HG03039 (cell line): Measurements from ENCODE around the gene MAP4K4.

Experiments used
- ATAC-seq: cut with Tn5 transposase; IDR thresholded peaks from one replicate; pipeline ENCODE4 v1.9.1; 2021; ENCODE audit warnings: mild to moderate bottlenecking, moderate library complexity; ENCODE audit not compliant: unreplicated experiment

Gene MAP4K4

DNA sequence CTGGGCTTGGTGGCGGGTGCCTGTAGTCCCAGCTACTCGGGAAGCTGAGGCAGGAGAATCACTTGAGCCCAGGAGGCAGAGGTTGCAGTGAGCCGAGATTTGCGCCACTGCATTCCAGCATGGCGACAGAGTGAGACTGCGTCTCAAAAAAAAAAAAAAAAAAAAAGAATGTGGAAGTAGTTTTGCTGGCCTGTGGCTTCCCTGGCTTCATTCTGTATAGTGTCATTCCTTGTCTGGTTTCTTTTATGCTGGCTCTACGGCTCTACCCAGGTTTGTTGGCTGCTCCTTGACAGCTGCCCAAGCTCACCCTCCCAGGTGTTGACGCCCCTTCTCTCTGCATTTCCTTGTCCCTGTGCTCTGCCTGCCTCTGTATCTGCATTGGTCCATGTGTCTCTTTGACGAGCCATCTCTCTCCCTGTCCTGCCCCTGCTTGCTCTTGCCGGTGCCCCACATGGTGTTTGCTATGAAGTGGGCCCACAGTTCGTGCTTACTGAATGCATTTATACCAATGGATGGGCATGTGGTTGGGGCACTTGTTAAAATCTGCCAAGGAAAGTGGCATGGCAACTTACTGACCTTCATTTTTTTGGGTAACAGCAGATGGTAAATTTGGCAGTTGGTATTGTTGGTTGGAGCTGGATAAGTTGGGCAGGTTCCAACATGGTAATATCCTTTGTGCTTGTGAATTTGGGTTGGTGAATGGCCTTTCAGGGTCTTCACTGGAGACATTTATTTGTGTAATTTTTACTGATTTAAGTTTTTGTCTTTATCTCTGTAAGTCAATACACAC lies 113.9 kb downstream of the MAP4K4 start:
- ATAC-seq = no peak

DNA sequence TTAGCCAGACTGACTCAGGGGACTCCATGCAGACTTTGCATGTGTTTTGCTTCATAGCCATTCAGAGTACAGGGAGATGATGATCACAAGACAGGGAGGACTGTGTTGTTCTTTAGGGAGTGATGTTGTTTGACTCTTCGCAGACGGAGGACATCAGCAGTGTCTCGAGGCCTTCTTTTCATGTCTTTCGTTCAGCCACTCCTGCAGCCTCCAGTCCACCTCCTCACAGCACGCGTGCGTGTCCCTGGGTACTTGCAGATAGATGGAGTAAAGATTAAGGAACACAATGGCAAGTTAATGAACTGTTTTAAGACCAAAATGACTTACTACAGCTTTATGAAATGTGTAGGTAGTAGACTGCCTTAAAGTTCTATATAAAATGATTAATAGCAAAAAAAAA lies 114.7 kb downstream of the MAP4K4 start:
- no peak for ATAC-seq

DNA sequence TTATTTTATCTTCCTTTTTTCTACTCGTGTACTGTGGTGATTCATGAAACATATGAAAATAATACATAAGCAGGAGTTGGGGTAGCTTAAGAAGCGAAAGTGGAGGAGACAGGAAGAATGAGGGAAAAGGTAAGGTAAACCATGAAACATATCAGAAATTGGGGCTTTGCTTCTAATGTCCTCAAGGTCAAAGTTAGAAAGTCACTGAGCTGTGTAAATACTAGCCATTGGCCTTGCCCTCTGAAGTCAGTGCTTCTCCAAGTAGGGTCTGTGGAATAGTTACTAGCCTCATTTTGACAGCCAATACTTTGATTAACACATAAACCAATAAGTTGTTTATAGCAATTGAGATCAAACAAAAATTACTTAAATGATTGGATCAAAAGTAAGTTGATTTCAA lies 117.2 kb downstream of the MAP4K4 start:
- no peak for ATAC-seq

DNA sequence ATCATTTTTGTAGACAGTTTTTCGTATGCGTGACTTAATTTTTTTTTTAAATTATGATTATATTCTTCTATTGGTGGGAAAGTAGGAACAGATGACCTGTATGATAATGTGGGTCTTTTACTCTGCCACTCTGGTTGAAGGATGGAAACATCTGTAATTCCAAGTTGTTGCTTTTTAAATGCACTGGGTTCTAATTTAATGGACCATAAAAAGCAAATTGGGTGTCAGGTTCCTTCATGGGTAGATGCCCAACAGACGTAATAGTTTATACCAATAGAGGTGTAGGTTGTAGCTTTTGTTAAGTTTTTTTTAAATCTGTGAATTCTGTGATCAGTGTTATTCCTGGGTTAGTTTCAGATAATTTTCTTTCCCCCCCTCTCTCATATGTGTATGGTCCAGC lies 117.6 kb downstream of the MAP4K4 start:
- no peak for ATAC-seq

DNA sequence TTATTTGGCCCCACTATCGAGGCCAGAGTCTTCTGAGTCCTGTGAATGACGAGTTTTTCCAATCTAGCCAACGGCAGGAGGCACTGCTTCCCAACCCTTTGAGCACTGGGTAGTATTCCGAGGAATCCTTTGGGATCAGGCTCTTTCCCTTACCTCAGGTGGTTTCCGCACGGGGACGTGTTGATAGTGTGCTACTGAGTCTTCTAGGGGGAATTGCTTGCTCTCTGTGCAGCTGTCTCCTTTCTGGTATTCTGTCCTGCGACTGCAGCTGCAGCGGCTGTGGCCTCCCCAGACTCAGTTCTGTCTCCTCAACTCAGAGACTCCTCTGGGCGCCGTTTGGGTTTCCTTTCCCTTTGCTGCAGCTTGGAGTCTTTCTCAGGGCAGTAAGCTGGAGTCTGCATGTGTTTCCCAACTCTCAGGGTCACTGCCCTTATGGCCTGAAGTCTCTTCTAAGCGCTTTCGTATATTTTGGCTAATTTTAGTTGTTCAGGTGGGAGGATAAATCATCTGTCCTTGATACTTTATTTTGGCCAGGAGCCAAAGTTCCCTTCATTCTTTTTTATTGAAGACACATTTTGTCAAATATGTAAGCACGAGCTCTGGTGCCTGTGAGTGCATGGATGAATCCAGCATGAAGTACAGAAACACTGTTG lies 118.4 kb downstream of the MAP4K4 start:
- no peak for ATAC-seq

DNA sequence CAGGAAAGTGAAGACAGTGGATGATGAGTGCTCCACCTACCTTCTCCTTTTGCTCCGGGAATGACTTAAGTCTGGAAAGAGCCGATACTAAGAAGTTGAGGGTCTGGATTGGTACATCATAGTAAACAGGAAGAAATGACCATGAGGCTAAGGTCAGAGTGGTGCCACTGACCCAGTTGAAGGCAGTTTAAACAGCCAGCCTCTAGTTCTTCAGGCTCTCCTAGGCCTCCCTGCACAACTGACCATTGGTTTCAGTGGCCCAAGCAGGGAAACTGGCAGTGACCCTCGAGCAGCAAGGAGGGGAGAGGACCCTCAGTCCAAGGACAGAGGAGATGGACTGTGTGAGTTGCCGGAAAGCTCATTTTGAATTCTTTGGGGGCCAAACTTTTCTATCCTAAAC lies 119.1 kb downstream of the MAP4K4 start:
- no peak for ATAC-seq

DNA sequence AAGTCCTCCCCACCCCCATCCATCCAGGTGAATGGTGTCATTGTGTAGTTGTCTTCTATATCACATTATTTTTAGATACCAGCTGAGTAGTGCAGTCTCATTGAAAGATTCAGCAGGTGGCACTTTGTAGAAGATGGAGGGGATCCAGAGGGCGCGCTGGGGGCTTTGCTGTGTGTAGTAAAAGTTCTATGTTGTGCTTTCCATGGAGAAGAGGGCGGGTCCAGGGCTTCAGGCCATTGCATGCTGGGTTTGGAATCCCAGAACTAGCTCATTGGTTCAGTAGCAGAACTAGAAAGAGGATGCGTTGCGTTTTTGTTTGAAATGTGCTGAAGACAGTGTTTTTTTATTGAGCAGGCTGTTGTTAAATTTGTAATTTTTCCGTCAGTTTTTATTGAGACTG lies 120.0 kb downstream of the MAP4K4 start:
- no peak for ATAC-seq

DNA sequence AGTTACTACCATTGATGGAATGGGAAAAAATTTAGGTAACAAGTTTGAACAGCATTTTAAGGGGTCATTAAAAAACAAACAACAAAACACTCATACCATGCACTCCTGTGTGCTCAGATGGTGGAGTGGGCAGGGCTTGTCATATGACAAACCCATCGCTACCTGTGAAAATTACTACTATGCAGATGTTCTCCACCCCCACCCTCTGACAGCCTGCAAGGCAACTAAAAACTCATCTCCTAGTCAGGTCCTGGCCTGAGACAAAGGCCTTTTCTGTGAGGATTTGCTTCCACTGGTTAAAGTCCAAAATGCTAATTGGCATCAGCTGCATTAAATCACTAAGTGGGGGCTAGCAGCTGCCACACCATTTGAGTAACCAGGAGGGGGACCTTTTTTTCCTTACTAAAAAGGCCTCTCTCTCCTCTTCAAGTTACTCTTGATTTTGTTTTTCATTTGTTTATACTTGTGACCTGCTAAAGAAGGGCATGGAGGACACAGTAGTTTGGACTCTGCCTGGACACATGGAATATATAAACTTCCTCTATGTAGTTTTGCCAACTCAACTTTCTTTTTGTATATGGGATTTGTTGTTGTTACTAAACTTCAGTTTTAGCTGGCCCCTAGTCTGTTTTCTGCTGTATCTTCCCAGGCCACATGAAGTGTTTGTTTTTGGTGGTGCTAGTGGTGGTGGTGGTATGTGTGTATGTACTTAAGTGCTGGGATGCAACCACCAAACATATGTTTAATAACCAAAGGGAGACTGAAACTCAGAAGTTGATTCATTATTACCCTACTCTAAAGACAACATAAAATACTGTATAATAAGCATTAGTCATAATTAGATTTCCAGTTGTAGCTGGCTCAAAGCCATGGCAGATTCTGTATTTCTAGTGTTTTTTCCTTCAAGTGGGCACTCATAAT lies 121.3 kb downstream of the MAP4K4 start:
- ATAC-seq = no peak

DNA sequence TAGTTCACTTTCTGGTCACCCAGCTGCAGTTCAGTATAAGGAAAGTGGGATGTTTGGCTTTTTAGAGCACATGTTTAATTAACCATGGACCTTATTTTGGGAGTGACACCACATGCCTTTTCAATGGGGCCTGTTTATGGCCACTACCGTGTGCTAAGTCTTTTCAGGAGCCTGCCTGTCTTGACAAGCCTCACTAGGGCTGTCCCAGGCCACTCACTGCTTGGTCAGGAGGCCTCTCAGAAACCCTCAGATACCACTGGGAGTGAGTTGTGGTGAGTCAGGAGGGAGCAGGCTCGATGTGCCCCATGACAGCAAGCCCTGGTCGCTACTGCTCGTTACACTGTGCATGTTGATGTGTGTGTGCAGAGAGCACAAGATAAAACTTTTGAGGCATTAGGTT lies 123.0 kb downstream of the MAP4K4 start:
- no peak for ATAC-seq

DNA sequence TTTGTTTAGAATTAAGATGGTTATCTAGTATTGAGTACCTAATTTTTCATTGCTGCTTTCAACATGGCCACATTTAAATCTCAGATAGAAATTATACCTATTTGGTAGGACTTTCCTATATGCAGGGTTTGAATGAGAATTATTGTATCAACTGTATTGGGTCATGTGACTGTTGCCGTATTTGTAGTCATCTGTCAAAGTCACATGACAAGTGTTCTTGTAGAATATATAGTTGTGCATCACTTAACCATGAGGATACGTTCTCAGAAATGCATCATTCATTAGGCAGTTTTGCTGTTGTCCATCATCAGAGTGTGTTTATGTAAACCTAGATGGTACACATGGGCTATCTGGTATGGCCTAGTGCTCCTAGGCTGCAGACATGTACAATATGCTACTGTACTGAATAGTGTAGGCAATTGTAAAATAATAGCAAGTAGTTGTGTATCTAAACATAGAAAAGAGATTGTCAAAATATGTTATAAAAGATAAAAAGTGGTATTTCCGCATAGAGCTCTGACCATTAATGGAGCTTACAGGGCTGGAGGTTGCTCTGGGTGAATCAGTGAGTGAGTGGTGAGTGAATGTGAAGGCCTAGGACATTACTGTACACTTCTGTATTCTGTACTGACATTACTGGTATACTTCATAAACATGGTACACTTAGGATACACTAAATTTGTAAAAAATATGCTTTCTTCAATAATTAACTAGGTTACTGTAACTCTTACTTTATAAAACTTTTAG lies 123.7 kb downstream of the MAP4K4 start:
- ATAC-seq = no peak

DNA sequence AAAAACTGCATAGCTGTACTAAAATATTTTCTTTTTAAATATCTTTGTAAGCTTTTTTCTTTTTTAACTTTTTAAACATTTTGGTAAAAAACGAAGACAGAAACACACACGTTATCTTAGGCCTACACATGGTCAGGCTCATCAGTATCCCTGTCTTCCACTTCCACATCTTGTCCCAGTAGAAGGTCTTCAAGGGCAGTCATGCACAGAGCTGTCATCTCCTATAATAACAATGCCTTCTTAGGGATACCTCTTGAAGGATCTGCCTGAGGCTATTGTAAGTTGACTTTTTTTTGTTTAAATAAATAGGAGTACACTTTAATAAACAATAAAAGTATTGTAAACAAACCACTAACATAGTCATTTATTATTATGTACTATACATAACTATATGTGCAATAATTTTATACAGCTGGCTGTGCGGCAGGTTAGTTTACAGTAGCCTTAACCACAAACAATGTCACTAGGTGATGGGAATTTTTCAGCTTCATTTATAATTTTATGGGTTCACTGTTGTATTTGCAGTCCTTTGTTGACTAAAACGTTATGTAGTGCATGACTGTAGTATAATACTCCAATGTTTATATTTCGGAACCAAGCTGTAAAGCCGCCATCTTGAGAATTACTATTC lies 124.4 kb downstream of the MAP4K4 start:
- ATAC-seq = no peak

DNA sequence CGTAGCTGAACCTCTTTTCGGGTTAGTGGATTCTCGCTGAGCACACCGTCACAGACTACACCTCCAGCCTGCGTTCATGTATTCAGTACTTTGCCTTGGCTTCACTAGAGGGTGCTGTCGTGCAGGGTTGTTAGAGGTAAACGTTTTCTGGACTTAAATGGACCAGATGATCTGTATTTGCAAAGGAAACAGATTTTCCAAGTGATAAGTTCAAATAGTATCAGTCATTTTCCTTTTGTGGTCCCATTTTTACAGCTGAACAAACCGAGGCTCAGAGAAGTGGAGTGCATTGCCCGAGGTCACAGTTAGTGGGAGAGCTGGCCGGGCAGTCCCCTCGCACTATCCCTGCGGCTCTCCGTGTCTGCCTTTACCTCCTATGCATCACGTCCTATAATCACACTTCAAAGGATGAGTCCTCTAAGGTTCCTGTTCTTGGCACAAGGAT lies 125.9 kb downstream of the MAP4K4 start:
- ATAC-seq = peak; percentile 75

DNA sequence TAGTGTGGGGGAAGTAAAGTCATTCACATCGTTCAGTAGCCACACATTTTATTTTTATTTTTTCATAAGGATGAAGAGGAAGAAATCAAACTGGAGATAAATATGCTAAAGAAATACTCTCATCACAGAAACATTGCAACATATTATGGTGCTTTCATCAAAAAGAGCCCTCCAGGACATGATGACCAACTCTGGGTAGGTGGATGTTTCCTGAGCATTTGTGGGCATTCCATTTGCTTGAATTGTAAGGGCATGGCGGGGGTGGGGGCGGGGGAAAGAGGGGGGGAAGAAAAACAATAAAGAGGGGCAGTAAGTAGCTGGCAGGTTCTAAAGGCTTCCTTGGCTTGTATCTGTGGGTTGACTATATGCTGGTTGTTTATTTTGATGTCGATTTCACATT lies 126.4 kb downstream of the MAP4K4 start:
- ATAC-seq = no peak

DNA sequence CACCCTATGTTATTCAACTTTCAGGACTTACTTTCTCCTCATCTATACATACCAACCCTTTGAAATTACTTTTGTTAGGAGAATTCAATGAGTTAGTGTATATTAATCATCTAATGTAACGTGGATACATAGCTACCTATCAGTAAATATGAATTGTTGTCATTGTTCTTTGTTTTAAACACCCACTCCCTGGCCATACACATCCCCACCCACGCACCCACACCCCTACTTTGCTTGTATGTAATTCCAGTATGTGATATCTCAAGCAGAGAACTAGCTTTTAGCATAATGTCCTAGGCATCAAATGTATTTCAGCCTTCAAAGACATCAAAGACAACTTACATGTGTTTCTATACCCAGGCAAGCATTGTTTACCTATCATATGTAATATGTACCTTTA lies 129.2 kb downstream of the MAP4K4 start:
- ATAC-seq = no peak

DNA sequence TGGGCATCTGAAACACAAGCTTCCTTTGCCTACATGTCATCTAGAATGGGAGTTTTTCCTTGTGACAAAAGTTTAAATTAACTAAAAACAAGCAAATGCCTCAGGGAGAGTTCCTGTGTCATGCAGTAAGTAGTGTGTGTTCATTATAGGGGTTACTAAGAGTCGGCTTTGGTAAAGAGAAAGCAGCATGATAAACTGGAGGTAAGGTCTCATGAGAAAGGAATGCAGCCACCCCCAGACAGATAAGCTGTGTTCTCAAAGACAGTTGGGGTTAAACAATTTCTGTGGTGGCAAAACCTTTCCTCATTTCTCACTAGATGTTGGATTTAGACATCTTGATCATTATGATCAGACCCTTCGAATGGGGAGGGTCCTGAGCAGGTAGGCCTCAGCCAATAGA lies 129.7 kb downstream of the MAP4K4 start:
- ATAC-seq = no peak

DNA sequence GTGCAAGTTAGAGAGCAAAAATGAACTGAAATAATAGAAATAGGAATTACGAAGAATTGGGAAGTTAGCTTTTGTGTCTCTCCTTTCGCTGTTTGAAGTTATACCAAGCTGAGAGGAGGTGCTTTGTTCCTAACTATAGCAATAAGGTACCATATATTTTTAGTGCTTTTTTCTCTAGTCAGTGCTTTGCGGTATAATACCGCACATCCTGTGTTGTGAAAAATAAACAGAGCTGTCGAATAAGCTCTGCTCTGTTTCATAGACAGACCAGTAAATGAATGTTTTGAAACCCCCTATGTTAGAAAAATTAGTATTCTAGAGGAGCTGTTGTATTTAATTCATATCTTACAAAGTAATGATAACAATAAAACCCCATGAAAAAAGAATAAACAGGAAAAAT lies 130.8 kb downstream of the MAP4K4 start:
- no peak for ATAC-seq

DNA sequence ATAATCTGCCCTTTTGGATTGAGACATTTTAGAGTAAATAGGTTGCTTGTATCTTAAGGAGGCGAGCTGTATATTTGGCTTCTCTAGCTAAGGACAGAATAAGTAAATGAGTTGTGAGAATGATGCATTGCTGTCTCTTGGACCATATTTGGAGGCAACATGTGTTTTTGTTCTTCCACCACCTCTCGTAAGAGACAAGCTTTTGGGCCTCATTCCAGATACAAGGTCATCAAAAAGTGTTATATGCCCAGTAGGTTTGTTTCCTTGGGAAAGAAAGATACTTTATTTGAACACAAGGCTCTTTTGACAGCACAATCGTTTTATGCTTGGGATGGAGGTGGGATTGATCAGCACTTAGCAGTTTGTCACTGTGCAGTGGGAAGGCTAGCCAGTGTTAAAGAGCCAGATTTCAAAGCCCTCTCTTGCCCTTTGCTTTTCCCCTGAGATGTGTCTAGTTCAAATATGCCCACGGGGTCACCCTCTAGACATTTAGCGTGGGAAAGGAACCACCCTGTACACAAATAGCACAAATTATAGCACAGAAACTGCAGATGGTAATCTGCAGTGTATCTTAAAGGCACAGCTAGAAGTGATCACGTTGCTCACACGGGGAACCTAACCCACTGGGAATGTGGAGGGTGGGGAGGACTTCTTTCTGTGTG lies 131.3 kb downstream of the MAP4K4 start:
- ATAC-seq = no peak

DNA sequence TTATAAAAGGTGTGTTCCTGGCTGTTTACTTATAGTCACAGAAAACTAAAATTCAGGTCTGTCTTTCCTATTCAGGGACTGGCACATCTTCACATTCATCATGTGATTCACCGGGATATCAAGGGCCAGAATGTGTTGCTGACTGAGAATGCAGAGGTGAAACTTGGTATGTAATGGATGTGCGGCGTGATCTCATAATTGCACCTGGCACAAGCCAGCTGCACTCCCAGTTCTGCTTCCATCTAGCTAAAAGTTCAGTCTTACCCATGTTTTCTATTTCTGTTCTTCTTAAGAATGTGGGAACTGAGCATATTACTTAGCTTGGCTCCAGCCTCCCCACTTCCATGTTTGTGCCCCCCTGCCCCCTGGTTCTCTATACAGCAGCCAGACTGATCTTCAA lies 131.9 kb downstream of the MAP4K4 start:
- ATAC-seq = no peak

DNA sequence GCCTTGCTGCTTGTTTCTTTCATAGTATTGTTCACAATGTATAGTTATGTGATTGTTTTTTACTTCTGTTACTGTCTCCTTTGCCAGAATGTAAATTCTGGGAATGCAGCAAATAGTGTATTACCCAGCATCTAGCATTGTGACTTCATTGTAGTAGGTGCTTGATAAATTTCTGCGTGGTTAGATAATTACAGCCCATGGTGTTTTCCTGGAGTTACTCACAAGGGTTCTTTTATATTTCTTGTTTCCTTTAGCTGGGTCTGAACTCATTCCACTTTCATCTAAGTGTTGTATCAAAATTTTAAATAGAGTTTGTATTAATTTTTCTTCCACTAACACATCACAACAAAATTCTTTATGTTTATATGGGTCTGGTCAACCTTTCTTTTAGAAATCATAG lies 132.6 kb downstream of the MAP4K4 start:
- no peak for ATAC-seq

DNA sequence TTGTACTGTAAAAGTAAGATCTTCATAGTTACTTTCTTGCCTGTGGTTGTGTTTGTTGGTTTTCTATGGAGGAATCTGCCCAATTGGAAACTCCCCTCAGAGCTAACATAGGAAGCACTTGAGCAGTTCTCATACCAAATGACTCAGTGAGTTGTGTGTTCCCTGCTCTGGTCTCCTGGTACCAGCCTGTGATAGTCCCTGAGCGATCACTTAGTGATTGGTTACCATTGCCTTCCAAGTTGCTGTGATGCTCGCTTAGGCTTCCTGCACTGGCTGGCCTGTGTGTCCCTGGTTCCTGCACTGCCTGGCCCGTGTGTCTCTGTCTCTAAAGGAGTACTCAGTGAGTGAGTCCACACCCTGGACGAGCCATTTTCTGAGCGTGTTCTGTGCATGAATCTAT lies 133.0 kb downstream of the MAP4K4 start:
- ATAC-seq = peak; percentile 63
